AG09309 (cell line): ENCODE measurements around the gene COQ10B.

Experiments
- DNase-seq: peaks from one replicate; pipeline ENCODE4 v3.0.0-alpha.2; 2010; ENCODE audit warnings: low read depth
- H3K4me3 ChIP-seq: 2 replicates; pipeline ENCODE4 v1.5.1; 2011; ENCODE audit warnings: mild to moderate bottlenecking, low read depth, low read length, moderate library complexity; ENCODE audit not compliant: control insufficient read depth
- TF ChIP-seq, protein P1 (sequence below): IDR thresholded peaks from 2 replicates; pipeline ENCODE4 v1.5.1; 2011; ENCODE audit warnings: mild to moderate bottlenecking, low read depth, low read length, inconsistent platforms; ENCODE audit not compliant: insufficient read depth, control insufficient read depth; ENCODE audit errors: missing control alignments

COQ10B gene

DNA sequence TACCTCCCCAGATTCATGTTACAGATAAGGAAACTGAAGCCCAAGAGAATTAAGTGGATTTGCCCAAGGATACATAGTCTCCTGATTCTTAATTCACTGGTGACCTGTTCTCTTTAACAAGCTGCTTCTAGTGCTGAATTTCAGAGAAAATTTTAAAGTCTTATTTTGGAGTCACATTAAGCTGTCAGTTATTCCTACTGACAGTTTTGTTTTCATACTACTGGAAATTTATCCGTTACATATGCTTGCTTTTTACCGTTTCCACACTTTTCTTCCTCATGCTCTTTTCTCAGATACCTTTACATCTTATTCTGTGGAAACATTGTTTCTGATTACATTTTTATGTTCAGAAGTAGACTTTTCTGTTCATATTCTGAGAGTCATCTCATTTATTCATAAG, 63.8 kb downstream of the COQ10B start:
- no peak for DNase-seq
- H3K4me3 ChIP-seq, result peak overlapping the region; percentile 91
- TF ChIP-seq, protein P1, sequence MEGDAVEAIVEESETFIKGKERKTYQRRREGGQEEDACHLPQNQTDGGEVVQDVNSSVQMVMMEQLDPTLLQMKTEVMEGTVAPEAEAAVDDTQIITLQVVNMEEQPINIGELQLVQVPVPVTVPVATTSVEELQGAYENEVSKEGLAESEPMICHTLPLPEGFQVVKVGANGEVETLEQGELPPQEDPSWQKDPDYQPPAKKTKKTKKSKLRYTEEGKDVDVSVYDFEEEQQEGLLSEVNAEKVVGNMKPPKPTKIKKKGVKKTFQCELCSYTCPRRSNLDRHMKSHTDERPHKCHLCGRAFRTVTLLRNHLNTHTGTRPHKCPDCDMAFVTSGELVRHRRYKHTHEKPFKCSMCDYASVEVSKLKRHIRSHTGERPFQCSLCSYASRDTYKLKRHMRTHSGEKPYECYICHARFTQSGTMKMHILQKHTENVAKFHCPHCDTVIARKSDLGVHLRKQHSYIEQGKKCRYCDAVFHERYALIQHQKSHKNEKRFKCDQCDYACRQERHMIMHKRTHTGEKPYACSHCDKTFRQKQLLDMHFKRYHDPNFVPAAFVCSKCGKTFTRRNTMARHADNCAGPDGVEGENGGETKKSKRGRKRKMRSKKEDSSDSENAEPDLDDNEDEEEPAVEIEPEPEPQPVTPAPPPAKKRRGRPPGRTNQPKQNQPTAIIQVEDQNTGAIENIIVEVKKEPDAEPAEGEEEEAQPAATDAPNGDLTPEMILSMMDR, result no peak
